HepG2 (cell line): ENCODE data around the gene STX10. TPM values are rescaled to one million over a fixed set of nuclear protein-coding genes. Genes with fewer than 3 reads are reported as not detected.

Experiments
- CBX1 ChIP-seq: IDR thresholded peaks from one replicate; pipeline ENCODE4 v1.6.1; 2016; ENCODE audit warnings: antibody characterized with exemption, low read depth
- ETV5 ChIP-seq: IDR thresholded peaks from 2 replicates; pipeline ENCODE4 v1.6.1; 2018; ENCODE audit warnings: missing biosample characterization, missing genetic modification reagents, inconsistent platforms, borderline replicate concordance
- FOXJ3 ChIP-seq: sonication (generic); formaldehyde crosslinking; IDR thresholded peaks from 2 replicates; pipeline ENCODE4 v1.4.0; 2020; ENCODE audit warnings: missing genetic modification reagents, mild to moderate bottlenecking, borderline replicate concordance
- ISX ChIP-seq: sonication (generic); formaldehyde crosslinking; conservative IDR thresholded peaks from 2 replicates; pipeline ENCODE4 v1.5.0; 2020; ENCODE audit warnings: missing genetic modification reagents
- KDM2A ChIP-seq: sonication (generic); formaldehyde crosslinking; IDR thresholded peaks from 2 replicates; pipeline ENCODE4 v1.4.0; 2020; ENCODE audit warnings: low read depth, missing genetic modification reagents, borderline replicate concordance
- RXRB ChIP-seq: IDR thresholded peaks from 2 replicates; pipeline ENCODE4 v1.6.1; 2016; ENCODE audit warnings: borderline replicate concordance, missing genetic modification reagents, missing compliant biosample characterization
- SOX13 ChIP-seq, 3 experiments: fragments of 450-650 bp in 1 of 3; sonication (generic) in 1 of 3; formaldehyde crosslinking in 1 of 3; IDR thresholded peaks in 2 of 3; conservative IDR thresholded peaks in 1 of 3; 2 replicates each; pipeline versions ENCODE4 v1.5.0 to v1.6.1; 2016 to 2020; ENCODE audit warnings: antibody characterized with exemption in 1 of 3, mild to moderate bottlenecking in 1 of 3, missing compliant biosample characterization in 1 of 3, missing genetic modification reagents in 1 of 3, moderate library complexity in 1 of 3
- SOX6 ChIP-seq, 2 experiments: fragments of 450-650 bp in 1 of 2; sonication (generic) in 1 of 2; formaldehyde crosslinking in 1 of 2; IDR thresholded peaks; 2 replicates each; pipeline versions ENCODE4 v1.4.0 to v1.6.1; 2017 to 2020; ENCODE audit warnings: antibody characterized with exemption in 1 of 2, mild to moderate bottlenecking in 1 of 2, missing genetic modification reagents in 1 of 2
- ZNF138 ChIP-seq: sonication (generic); formaldehyde crosslinking; IDR thresholded peaks from 2 replicates; pipeline ENCODE4 v1.5.0; 2020; ENCODE audit warnings: mild to moderate bottlenecking, low read depth, missing genetic modification reagents
- ZNF333 ChIP-seq: sonication (generic); formaldehyde crosslinking; IDR thresholded peaks from 2 replicates; pipeline ENCODE4 v1.4.0; 2020; ENCODE audit warnings: mild to moderate bottlenecking, missing genetic modification reagents, borderline replicate concordance
- ZNF562 ChIP-seq: sonication (generic); formaldehyde crosslinking; IDR thresholded peaks from 2 replicates; pipeline ENCODE4 v1.8.0; 2022; ENCODE audit warnings: missing genetic modification reagents, borderline replicate concordance
- ZNF703 ChIP-seq: sonication (generic); formaldehyde crosslinking; IDR thresholded peaks from 2 replicates; pipeline ENCODE4 v1.5.1; 2020; ENCODE audit warnings: missing genetic modification reagents, mild to moderate bottlenecking, moderate library complexity, borderline replicate concordance
- ZNF773 ChIP-seq: sonication (generic); formaldehyde crosslinking; IDR thresholded peaks from 2 replicates; pipeline ENCODE4 v1.4.0; 2020; ENCODE audit warnings: missing genetic modification reagents, borderline replicate concordance
- polyA plus RNA-seq, 8 experiments: library from polyadenylated mRNA; depleted of rRNA in 3 of 8; stranded (reverse) in 7 of 8; unstranded in 1 of 8; fragments of >200 nt; fragmentation: Illumina TruSeq in 4 of 8; extraction: Trizol in 4 of 8; gene quantifications; 2 replicates each; pipeline versions ENCODE4 v1.2.1 to v1.2.3, GENCODE V29; 2011 to 2016; ENCODE audit warnings: low read depth in 4 of 8, missing spikeins in 1 of 8, mixed read lengths in 1 of 8; ENCODE audit not compliant: insufficient read depth in 1 of 8
- total RNA-seq, 5 experiments: library from RNA; depleted of rRNA; stranded (reverse); fragments of >200 nt; fragmentation: Illumina TruSeq; extraction: Trizol; gene quantifications; 2 replicates each; pipeline ENCODE4 v1.2.3, GENCODE V29; 2016; ENCODE audit warnings: low read depth in 1 of 5
- TF ChIP-seq, protein P1 (sequence below): sonication (generic); formaldehyde crosslinking; IDR thresholded peaks from 2 replicates; pipeline ENCODE4 v1.4.0; 2020; ENCODE audit warnings: mild to moderate bottlenecking, missing genetic modification reagents
- TF ChIP-seq, protein P2 (sequence below): sonication (generic); formaldehyde crosslinking; IDR thresholded peaks from 2 replicates; pipeline ENCODE4 v1.5.1; 2020; ENCODE audit warnings: missing genetic modification reagents, mild to moderate bottlenecking, borderline replicate concordance
- TF ChIP-seq, protein P3 (sequence below): sonication (generic); formaldehyde crosslinking; IDR thresholded peaks from 2 replicates; pipeline ENCODE4 v1.4.0; 2020; ENCODE audit warnings: missing genetic modification reagents

The STX10 gene
- total and polyA plus RNA-seq, 2 of the 13 experiments (the other 11 are each of a cell fraction or from before 2014, with no cell fraction given), result 47.9 to 66.4 TPM

DNA sequence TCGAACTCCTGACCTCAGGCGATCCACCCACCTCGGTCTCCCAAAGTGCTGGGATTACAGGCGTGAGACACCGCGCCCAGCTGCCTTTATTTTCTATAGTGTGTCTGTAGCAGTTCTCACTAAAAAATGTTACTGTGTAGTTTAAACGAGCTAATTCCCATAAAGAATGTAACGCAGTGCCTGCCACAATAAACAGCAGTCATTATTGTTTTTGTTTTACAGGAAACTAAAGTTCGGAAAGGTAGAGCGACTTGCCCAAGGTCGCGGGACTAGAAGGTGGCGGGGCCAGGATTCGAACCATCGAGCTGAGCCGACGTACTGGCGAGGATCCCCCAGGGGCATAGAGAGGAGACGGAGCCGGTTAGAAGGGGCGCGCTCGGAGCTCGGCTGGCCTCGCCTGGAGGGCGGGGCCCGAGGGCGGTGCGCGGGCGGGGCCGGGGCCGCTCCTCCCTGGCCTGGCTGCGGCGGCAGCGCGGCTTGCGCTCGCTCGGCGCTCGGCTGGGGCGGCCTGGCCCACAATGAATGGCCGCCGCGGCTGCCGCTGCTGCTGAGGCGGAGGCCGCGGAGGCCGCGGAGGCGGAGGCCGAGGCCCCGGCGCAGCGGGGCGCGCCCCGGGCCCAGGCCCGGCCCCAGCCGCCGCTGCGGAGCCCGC, 32.3 kb downstream of the STX10 start, which contains the start of gene NACC1 (continued):
- TF ChIP-seq CBX1 (no peak), ZNF562 (CRISPR knock-in tag) (no peak), RXRB (CRISPR knock-in tag) (no peak), SOX13 (IDR thresholded peaks at IDR 0.05) (no peak), SOX13 (CRISPR knock-in tag; conservative IDR thresholded peaks at IDR 0.05 in 1 of 2, IDR thresholded peaks at IDR 0.05 in 1 of 2) (0 out of 4 replicates have a peak, but pooled peaks of 1 of the 2 experiments have one; percentile 30), ZNF333 (no peak), ZNF138 (CRISPR knock-in tag) (no peak), ZNF773 (no peak), SOX6 (IDR thresholded peaks at IDR 0.05) (no peak), SOX6 (CRISPR knock-in tag; IDR thresholded peaks at IDR 0.05) (no peak), FOXJ3 (no peak), ETV5 (CRISPR knock-in tag) (no peak; the same call in 1 of the 2 replicates), KDM2A (CRISPR knock-in tag) (peak; percentile 21; the same call in 1 of the 2 replicates), ISX (CRISPR knock-in tag) (no peak), ZNF703 (CRISPR knock-in tag) (no peak)
- TF ChIP-seq, protein P1, sequence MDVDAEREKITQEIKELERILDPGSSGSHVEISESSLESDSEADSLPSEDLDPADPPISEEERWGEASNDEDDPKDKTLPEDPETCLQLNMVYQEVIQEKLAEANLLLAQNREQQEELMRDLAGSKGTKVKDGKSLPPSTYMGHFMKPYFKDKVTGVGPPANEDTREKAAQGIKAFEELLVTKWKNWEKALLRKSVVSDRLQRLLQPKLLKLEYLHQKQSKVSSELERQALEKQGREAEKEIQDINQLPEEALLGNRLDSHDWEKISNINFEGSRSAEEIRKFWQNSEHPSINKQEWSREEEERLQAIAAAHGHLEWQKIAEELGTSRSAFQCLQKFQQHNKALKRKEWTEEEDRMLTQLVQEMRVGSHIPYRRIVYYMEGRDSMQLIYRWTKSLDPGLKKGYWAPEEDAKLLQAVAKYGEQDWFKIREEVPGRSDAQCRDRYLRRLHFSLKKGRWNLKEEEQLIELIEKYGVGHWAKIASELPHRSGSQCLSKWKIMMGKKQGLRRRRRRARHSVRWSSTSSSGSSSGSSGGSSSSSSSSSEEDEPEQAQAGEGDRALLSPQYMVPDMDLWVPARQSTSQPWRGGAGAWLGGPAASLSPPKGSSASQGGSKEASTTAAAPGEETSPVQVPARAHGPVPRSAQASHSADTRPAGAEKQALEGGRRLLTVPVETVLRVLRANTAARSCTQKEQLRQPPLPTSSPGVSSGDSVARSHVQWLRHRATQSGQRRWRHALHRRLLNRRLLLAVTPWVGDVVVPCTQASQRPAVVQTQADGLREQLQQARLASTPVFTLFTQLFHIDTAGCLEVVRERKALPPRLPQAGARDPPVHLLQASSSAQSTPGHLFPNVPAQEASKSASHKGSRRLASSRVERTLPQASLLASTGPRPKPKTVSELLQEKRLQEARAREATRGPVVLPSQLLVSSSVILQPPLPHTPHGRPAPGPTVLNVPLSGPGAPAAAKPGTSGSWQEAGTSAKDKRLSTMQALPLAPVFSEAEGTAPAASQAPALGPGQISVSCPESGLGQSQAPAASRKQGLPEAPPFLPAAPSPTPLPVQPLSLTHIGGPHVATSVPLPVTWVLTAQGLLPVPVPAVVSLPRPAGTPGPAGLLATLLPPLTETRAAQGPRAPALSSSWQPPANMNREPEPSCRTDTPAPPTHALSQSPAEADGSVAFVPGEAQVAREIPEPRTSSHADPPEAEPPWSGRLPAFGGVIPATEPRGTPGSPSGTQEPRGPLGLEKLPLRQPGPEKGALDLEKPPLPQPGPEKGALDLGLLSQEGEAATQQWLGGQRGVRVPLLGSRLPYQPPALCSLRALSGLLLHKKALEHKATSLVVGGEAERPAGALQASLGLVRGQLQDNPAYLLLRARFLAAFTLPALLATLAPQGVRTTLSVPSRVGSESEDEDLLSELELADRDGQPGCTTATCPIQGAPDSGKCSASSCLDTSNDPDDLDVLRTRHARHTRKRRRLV (CRISPR knock-in tag), result no peak
- TF ChIP-seq, protein P2, sequence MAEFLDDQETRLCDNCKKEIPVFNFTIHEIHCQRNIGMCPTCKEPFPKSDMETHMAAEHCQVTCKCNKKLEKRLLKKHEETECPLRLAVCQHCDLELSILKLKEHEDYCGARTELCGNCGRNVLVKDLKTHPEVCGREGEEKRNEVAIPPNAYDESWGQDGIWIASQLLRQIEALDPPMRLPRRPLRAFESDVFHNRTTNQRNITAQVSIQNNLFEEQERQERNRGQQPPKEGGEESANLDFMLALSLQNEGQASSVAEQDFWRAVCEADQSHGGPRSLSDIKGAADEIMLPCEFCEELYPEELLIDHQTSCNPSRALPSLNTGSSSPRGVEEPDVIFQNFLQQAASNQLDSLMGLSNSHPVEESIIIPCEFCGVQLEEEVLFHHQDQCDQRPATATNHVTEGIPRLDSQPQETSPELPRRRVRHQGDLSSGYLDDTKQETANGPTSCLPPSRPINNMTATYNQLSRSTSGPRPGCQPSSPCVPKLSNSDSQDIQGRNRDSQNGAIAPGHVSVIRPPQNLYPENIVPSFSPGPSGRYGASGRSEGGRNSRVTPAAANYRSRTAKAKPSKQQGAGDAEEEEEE (CRISPR knock-in tag), result no peak
- TF ChIP-seq, protein P3, sequence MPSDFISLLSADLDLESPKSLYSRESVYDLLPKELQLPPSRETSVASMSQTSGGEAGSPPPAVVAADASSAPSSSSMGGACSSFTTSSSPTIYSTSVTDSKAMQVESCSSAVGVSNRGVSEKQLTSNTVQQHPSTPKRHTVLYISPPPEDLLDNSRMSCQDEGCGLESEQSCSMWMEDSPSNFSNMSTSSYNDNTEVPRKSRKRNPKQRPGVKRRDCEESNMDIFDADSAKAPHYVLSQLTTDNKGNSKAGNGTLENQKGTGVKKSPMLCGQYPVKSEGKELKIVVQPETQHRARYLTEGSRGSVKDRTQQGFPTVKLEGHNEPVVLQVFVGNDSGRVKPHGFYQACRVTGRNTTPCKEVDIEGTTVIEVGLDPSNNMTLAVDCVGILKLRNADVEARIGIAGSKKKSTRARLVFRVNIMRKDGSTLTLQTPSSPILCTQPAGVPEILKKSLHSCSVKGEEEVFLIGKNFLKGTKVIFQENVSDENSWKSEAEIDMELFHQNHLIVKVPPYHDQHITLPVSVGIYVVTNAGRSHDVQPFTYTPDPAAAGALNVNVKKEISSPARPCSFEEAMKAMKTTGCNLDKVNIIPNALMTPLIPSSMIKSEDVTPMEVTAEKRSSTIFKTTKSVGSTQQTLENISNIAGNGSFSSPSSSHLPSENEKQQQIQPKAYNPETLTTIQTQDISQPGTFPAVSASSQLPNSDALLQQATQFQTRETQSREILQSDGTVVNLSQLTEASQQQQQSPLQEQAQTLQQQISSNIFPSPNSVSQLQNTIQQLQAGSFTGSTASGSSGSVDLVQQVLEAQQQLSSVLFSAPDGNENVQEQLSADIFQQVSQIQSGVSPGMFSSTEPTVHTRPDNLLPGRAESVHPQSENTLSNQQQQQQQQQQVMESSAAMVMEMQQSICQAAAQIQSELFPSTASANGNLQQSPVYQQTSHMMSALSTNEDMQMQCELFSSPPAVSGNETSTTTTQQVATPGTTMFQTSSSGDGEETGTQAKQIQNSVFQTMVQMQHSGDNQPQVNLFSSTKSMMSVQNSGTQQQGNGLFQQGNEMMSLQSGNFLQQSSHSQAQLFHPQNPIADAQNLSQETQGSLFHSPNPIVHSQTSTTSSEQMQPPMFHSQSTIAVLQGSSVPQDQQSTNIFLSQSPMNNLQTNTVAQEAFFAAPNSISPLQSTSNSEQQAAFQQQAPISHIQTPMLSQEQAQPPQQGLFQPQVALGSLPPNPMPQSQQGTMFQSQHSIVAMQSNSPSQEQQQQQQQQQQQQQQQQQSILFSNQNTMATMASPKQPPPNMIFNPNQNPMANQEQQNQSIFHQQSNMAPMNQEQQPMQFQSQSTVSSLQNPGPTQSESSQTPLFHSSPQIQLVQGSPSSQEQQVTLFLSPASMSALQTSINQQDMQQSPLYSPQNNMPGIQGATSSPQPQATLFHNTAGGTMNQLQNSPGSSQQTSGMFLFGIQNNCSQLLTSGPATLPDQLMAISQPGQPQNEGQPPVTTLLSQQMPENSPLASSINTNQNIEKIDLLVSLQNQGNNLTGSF (CRISPR knock-in tag), result no peak
